Ecto neural progenitor cell (in vitro differentiated cells): ENCODE data around the gene EPB41.
"Not testable (repeated sequence)": the region's sequence is repeated elsewhere in the genome, so short reads cannot be mapped to it uniquely, and the experiment has no call there.

ENCODE experiments used
- DNase-seq: peaks from one replicate; pipeline ENCODE4 v3.0.0-alpha.2; 2018; ENCODE audit warnings: low spot score

EPB41 gene

DNA sequence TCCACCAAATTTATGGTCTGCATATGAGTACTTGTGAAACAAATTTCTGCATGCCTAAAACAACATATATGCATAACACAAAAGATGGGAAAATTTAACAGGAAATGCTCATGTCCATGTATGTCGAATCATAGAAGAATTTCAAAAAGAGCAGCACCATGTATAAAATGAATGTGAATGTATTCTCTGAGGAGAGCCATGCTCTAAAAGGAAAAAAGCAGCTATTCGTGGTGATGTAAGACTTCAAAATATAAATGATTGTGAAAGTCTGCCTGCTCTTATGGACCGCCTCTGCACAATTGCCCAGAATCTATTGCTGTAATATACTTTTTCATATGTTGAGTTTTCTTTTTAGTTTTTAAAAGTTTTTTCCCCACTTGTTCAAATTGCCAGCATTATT lies 66.8 kb downstream of the EPB41 start:
- no peak for DNase-seq

- no peak for DNase-seq
Observed at GRCh38 chr1:28982198-28982597, 67.8 kb downstream of the EPB41 start.

DNA sequence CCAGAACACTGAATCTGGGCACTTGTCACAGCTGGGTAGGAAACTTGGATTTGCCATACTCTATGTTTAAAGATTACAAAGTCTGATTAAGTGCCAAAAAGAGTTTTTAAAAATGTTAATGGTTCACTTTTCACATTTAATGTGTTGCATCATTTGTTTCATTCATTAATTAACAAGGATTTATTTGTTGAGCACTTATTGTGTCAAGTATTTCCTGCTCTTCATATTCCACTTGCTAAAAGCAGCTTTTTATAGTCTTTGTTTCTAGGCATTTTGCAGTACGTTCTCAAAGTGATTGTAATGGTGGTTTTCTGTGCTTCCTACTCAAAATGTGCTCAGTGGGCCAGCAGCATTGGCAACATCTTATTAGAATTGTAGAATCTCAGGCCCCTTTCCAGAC lies 68.7 kb downstream of the EPB41 start:
- no peak for DNase-seq

- DNase-seq, result peak; percentile 59
Observed at GRCh38 chr1:28983509-28984310, 69.3 kb downstream of the EPB41 start.

DNA sequence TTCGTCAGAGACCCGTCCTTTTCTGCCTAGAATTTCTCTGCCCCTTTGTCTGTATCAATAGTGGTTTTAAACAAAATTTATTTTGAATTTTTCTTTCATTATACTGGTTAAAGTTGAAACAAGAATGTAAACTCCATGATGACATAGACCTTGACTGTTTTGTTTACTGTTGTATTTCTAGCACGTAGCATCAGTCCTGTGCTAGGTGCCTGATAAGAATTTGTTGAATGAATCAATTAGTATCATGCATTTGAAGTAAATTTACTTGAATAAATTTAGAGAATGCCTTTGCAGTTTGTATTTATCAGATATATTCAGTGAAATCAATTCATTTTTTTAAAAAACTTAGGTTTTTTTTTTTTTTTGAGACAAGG lies 69.9 kb downstream of the EPB41 start:
- no peak for DNase-seq

DNA sequence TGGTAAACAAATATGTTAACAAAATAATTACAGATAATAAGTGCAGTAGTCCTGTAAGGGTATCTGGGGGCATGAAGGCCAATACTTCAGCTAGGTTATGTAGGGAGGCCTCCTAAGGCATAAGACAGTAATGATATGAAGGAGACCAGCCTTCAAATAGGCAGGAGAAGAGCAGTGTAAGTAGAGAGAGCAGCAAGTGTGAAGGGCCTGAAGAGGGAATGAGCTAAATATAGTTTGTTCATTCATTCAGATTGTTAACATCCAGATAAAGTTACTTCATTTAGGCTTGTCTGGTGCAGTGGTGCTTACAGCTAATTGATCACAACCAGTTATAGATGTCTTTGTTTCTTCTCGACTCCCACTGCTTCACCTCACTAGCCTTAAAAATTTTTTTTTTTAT lies 71.1 kb downstream of the EPB41 start:
- no peak for DNase-seq

- no peak for DNase-seq
Observed at GRCh38 chr1:28986306-28986910, 72.0 kb downstream of the EPB41 start.

DNA sequence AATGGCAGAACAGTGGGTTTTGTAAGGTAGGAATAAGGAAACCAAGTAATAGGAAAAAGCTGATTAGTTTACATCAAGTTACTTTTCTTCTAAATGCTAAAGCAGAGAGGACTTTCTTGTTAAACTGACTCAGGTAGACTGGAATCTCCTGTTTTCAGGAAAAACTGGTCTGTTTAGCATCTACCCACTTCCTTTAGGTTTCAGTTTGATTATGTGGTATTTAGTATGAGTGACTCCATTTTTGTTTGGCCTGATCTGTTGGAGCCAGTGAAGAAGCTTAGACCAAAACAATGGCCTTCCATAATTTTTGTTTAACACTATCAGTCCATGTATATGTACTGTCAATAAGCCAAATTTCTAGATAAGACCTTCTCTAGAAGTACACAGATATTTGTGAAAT lies 88.4 kb downstream of the EPB41 start:
- DNase-seq, result no peak

DNA sequence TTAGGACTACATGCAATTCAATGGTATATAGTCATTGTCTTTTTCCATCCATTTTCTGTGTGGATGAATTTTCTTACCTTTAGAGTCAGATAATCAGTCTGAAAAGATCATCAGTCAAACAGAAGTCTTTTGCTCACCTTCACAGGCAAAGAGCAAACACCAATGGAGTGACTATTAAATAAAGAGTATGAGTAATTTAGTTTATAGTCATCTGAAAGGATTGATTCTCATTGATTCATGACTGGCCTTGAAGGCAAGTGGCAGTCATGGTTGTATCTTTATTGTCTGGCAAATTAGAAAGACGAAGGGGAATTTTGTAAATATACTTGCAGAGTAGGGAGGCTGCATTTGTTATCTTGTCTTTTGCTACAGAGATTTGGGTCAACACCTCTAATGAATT lies 89.9 kb downstream of the EPB41 start:
- DNase-seq, result no peak

GRCh38 chr1:29004798-29005197 lies 90.4 kb downstream of the EPB41 start:
- DNase-seq, result no peak

DNA sequence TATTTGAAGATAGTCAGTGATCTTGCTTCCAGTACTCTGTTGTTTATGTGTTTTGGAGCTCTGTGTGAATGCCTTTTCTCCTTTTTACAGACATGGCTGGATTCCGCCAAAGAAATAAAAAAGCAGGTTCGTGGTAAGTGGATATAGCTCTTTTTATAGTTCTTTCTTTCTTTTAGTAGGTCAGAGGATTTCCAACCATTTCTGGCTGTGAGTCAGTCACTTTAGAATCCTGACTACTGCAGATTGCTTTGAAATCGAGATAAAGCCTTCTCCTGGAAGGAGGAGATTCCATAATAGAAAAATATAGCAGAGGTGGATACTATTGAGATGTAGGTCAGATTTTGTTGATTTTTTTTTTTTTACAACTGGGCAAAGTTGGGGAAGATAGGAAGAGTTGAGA lies 97.4 kb downstream of the EPB41 start:
- DNase-seq, result no peak

DNA sequence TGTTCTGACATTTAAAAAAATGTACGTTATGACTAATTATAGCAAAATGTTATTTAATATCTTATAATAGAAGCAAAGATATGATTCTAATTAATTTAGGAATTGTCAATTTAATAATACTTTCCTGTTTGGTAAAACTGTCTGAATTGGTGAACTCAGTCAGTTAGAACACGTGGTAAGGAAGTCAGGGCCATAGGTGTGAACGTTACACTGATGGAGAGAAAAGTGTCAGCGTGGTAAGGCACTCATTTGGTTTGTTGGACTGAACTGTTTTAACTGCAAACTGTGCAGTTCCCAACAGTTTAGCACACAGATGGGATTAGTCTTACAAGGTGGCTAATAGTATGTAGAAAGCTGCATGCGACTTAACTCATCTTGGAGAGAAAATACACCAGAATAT lies 102.9 kb downstream of the EPB41 start:
- DNase-seq, result no peak

- DNase-seq, result no peak
Observed at GRCh38 chr1:29017975-29018712, 103.8 kb downstream of the EPB41 start.

DNA sequence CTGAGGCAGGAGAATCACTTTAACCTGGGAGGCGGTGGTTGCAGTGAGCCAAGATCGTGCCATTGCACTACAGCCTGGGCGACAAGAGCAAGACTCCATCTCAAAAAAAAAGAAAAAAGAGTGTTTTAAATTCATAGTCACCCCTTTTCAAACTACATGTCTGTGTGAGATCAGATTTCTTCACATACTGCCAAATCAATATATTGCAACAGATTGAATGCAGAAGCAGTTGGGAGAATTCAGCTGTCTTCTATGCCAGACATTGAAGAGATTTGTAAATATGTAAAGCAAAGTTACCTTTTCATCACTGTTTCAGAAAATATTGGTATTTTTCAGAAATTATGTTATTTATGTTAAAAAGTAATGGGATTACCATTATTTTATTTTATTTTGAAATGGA lies 108.3 kb downstream of the EPB41 start:
- no peak for DNase-seq

- no peak for DNase-seq
Observed at GRCh38 chr1:29029667-29030066, 115.3 kb downstream of the EPB41 start.

DNA sequence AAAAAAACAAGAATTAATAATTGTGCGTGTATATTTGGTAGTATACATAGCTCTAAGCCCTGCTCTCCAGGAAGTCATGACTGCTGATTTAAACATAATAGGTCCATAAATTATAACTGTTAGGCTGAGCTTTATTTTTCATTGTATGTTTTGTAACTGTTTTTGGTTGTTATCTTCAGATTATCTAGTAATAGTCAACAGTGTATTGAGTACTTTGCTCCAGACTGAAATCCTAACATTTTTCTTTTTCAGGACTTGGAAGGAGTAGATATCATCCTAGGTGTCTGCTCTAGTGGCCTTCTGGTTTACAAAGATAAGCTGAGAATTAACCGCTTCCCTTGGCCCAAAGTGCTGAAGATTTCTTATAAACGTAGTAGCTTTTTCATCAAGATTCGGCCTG lies 118.5 kb downstream of the EPB41 start:
- no peak for DNase-seq

- DNase-seq, result no peak
Observed at GRCh38 chr1:29033829-29034466, 119.6 kb downstream of the EPB41 start.

GRCh38 chr1:29043274-29043965 lies 129.1 kb downstream of the EPB41 start:
- DNase-seq, result no peak

- no peak for DNase-seq
Observed at GRCh38 chr1:29044010-29044409, 129.6 kb downstream of the EPB41 start.

GRCh38 chr1:29045663-29046062 lies 131.3 kb downstream of the EPB41 start:
- not testable (repeated sequence) for DNase-seq

GRCh38 chr1:29047142-29047541 lies 132.8 kb downstream of the EPB41 start:
- no peak for DNase-seq

DNA sequence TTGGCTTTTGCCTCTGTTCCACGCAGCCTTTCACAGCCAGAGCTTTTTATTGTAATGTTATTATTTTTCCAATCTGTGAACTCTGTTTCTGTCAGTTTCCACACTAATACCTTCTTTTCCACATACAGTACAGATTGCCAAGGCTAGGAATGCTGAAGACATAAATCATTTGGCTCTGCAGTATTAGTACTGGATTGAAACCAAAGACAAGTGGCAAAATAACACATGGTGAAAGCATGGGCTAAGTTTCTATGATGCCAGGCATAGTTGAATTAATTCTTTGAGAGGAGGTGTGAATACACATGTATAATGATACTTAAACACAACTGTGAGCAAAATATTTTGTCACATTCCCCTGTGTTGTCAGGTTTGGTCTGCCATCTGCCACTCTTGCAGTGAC lies 135.8 kb downstream of the EPB41 start:
- DNase-seq, result no peak
